Right renal cortex interstitium (tissue), 3 donors: ENCODE measurements around the gene MUC22. TPM values are rescaled to one million over a fixed set of nuclear protein-coding genes. Genes with fewer than 3 reads are reported as not detected.

Experiments
- DNase-seq, 3 donors: peaks; one replicate each; pipeline ENCODE4 v3.0.0-alpha.2; 2013; ENCODE audit warnings: low read depth in 3 of 3, low spot score in 2 of 3
- polyA plus RNA-seq, 3 donors: library from polyadenylated mRNA; unstranded; fragments of 120-200 nt; gene quantifications; one replicate each; pipeline ENCODE4 v1.2.1, GENCODE V29; 2013; ENCODE audit not compliant: insufficient read length in 3 of 3

MUC22 gene
- polyA plus RNA-seq, 3 donors: not detected

- peak in 1 of 3 donors; percentile 65 for DNase-seq
These were observed 60.5 kb downstream of the MUC22 start for GRCh38 chr6:31070711-31071197.

DNA sequence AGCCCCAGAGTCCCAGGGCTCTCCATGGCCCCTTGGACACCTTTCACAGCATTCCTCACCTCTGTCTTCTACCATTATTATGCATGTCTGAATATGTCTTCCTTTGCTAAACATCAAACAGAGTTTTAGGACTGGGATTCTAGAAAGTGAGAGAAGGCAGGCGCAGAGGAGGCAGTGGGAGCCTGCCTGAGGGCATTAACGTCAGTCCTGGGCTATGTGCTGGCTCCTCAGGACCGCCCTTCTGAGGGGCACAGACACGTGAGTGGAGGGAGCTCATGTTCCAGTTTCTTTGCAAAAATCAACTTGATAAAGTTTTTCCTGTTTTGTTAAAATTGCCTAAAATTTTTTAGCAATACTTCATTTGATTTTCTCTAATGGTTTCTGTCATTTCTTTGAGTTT lies 64.1 kb downstream of the MUC22 start:
- no peak for DNase-seq

DNA sequence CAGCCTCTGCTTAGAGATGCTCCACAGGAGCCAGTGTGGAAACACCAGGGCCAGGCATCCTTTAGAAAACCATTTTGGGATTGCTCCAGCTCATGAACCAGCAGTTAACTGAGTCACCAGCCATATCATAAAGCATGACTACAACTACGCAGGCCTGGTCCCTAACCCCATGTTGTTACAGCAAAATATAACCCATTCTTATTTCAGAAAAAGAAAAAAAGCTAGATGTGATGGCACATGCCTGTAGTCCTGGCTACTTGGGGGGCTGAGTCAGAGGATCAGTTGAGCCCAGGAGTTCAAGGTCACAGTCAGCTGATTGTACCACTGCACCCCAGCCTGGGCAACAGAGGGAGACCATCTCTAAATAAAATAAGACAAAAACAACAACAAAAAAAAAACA lies 65.3 kb downstream of the MUC22 start:
- DNase-seq: no peak

DNA sequence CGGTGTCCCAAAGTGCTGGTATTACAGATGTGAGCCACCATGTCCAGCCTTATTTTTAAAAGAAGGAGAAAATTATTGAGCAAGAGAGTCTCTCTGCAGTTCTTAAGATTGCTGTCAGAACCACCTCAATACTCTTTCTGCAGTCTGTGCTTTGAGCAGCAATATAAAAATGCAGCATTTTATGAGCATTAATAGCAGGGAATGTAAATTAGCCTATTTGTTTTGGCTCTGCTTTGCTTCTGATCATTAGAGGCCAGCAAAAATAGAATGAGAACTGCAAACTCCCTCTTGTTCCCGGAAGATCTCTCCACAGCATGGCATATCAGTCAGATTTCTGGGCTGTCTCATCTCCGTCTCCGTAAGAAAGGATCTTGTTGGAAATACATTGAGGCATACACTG lies 66.3 kb downstream of the MUC22 start:
- DNase-seq: no peak

GRCh38 chr6:31079656-31080261 lies 69.5 kb downstream of the MUC22 start:
- peak in 1 of 3 donors; percentile 62 for DNase-seq

DNA sequence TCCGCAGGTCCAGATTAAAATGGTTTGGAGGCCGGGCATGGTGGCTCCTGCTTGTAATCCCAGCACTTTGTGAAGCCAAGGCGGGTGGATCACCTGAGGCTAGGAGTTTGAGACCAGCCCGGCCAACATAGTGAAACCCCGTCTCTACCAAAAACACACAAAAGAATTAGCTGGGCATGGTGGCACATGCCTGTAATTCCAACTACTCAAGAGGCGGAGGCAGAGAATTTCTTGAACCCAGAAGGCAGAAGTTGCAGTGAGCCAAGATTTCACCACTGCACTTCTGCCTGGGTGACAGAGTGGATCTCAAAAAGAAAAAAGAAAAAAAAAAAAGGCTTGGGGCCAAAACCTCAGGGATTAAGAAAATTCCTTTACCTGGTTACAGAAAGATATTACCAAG lies 71.6 kb downstream of the MUC22 start:
- DNase-seq: no peak

DNA sequence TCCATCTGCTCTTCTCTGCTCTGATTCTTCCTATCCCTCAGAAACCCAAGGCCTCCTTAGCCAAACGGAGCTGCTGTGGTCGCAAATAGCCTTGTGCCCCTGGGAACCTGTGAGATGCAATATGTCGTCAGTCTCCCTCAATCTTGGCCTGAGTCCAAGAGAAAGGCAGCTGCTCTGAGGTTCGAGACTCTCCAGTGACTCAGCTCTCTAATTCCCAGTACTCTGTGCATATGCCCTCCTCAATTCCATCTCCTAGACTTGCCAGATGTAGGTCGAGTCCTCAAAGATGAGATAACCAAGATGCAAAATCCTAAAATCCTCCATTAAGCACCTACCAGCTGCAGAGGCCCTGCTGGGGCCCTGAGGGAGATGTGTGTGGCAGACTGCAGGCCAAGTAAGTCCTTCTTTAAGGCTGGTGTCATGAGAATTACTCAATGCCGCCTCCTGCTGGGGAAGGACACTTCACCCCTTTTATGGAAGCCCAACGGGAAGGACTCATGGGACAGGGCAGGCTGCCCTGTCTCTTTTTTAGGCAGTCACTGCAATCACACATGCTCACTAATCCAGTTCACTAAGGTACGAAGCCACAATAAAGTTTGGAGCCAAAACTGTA lies 73.6 kb downstream of the MUC22 start:
- no peak for DNase-seq

Other genes starting within 250 kb of the MUC22 start
- 100 to 1,000 TPM; 139 to 163 (median 149) TPM for gene DDR1, start 126.0 kb upstream of the MUC22 start, polyA plus RNA-seq
- gene GTF2H4, start 102.3 kb upstream of the MUC22 start, polyA plus RNA-seq: 10 to 100 TPM; 36.1 to 44.6 (median 37.2) TPM
- 10 to 100 TPM; 25.6 to 35.0 (median 30.1) TPM for gene VARS2, start 96.2 kb upstream of the MUC22 start, polyA plus RNA-seq
- 1 to 10 TPM in 2 of 3 donors, under 1 TPM in 1; 0.29 to 1.2 (median 1.1) TPM for gene SFTA2, start 78.3 kb upstream of the MUC22 start, polyA plus RNA-seq
- gene MUCL3, start 69.5 kb upstream of the MUC22 start, polyA plus RNA-seq: under 1 TPM; 0.03 to 0.07 (median 0.06) TPM
- gene MUC21, start 26.8 kb upstream of the MUC22 start, polyA plus RNA-seq: not detected
- gene C6orf15, start 102.1 kb downstream of the MUC22 start, polyA plus RNA-seq: not detected
- under 1 TPM in 2 of 3 donors, not detected in 1; 0.14 to 0.40 TPM for gene PSORS1C1, start 104.3 kb downstream of the MUC22 start, polyA plus RNA-seq
- gene CDSN, start 110.0 kb downstream of the MUC22 start, polyA plus RNA-seq: not detected
- not detected for gene PSORS1C2, start 128.6 kb downstream of the MUC22 start, polyA plus RNA-seq
- 10 to 100 TPM; 24.2 to 25.2 (median 25.1) TPM for gene CCHCR1, start 147.3 kb downstream of the MUC22 start, polyA plus RNA-seq
- 10 to 100 TPM; 16.5 to 19.9 (median 17.8) TPM for gene TCF19, start 148.1 kb downstream of the MUC22 start, polyA plus RNA-seq
- 1 to 10 TPM; 1.2 to 2.5 (median 2.2) TPM for gene POU5F1, start 160.2 kb downstream of the MUC22 start, polyA plus RNA-seq